DMS153 (cell line): ENCODE data around the gene PYCR2.
"Not testable (repeated sequence)": the region's sequence is repeated elsewhere in the genome, so short reads cannot be mapped to it uniquely, and the experiment has no call there.

ENCODE experiments used
- DNase-seq: peaks from one replicate; lab custom pipeline; 2025; lab: John Stamatoyannopoulos, UW

PYCR2 gene

DNA sequence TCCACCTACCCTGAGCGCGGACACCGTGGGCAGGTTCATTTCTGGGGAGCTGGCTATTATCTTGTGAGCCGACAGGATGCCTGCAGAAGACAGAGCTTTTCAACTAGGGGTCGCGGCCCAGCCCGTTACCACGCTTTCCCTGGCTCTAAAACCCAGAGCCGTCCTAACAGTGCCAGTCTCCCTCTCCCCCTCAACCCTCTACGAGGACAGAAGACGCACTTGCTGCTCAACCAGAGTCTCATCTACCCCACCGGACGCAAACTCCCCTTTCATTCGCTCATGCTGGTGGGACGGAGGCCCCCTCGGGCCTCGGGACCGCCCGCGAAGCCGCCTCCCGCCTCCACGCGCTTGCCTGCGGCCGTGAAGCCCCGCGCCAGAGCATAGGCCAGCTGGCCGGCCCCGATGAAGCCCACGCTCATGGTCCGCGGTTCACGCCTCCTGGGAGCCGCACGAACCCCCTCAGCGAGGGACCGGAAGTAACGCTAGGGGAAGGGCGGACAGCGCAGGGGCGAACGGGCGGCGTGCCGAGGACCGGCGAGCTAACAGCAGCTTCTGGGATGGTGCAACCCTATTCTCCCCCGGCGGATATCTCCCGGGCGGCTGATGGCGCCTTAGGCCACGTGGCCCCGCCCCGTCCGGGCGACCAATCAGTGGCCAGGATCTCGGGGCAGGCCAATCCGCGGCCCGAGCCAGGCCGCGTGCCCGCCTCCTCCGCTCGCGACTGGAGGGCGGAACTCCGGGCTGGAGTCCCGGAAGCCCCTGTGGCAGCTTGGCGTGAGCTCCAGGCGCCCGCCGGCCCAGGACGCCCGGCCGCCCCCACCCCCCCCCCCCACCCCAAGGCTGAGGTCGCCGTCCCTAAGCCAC lies at the start of gene PYCR2:
Gene PYCR2, minus strand, starts transcription at position 559 of the 864 bp plus-strand sequence. Its CDS starts 140 bp downstream, at position 419.
- peak; percentile 98 for DNase-seq

DNA sequence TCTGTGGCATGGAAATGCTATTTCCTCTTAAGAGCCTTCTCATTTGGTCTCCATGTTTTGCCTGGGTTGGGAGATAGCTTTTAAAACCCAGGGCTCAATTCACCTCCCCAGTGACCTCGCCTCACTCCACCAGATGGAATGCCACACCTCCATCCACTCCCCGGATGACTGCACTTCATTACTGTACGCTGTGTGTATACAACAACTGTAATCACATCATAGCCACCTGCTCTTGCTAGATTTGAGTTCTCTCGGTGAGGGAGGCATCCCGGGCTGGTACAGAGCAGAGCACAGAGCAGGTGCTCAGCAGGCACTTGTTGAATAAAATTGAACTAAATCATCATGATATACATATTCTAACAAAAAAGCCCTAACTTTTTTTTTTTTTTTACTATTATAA lies 49.1 kb upstream of the PYCR2 start:
- DNase-seq: peak; percentile 84

DNA sequence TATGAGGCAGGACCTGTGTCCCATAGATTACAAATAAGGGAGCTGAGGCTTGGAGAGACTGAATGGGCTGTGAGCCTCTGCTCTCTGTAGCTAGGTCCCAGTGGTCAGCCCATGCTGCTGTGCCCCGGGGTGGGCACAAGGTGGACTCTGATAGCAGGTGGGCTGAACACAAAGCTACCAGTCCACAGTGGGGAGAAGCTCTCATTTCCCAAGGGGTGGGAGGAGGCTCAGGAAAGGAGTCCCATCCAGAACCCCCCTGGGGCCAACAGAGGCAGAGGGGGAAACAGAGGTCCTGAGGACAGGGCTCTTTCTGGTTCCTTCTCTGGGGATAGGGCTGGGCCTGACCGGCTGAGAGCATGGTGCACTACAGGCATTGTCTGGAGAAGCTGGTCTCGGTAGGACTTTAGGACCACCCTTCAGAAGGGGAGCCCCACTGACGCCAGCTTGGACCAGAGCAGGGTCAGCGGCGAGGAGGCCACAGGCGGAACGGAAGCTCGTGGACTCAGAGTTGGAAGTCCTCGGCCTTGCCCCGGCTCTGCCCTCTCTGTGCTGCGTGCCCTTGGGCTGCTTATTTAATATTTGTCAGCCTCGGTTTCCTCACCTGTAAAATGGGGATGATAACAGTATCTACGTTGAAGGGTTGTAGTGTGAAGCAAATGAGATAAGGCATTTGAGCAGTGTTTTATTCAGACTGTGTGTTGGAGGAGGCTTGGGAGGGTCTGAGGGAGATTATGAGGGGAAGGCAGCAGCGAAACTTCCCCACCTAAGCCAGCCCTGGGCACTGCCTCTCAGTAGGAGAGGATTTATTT lies 48.5 kb upstream of the PYCR2 start:
- DNase-seq: no peak

DNA sequence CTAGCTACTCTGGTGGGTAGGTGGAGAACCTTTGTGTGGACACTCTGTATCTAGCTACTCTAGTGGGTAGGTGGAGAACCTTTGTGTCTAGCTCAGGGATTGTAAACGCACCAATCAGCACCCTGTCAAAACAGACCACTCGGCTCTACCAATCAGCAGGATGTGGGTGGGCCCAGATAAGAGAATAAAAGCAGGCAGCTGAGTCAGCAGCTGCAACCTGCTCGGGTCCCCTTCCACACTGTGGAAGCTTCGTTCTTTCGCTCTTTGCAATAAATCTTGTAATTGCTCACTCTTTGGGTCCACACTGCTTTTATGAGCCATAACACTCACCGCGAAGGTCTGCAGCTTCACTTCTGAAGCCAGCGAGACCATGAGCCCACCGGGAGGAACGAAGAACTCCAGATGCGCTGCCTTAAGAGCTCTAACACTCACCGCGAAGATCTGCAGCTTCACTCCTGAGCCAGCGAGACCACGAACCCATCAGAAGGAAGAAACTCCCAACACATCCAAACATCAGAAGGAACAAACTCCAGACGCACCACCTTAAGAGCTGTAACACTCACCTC lies 46.6 kb upstream of the PYCR2 start:
- DNase-seq: not testable (repeated sequence)

DNA sequence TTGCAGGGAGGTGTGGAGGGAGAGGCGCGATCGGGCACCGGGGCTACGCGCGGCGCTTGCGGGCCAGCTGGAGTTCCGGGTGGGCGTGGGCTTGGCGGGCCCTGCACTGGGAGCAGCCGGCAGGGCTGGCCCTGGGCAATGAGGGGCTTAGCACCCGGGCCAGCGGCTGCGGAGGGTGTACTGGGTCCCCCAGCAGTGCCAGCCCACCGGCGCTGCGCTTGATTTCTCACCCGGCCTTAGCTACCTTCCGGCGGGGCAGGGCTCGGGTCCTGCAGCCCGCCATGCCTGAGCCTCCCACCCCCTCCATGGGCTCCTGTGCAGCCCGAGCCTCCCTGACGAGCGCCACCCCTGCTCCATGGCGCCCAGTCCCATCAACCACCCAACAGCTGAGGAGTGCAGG lies 45.7 kb upstream of the PYCR2 start:
- not testable (repeated sequence) for DNase-seq

DNA sequence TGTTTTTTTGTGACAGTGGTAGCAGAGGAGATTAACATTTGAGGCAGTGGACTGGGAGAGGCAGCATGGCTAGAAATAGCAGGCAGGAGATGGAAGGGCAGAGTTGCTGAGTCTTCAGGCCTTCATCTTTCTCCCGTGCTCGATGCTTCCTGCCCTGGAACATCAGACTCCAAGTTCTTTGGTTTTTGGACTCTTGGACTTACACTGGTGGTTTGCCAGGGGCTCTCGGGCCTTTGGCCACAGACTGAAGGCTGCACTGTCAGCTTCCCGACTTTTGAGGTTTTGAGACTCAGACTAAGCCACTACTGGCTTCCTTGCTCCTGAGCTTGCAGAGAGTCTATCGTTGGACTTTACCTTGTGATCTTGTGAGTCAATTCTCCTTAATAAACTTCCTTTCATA lies 41.2 kb upstream of the PYCR2 start:
- no peak for DNase-seq

DNA sequence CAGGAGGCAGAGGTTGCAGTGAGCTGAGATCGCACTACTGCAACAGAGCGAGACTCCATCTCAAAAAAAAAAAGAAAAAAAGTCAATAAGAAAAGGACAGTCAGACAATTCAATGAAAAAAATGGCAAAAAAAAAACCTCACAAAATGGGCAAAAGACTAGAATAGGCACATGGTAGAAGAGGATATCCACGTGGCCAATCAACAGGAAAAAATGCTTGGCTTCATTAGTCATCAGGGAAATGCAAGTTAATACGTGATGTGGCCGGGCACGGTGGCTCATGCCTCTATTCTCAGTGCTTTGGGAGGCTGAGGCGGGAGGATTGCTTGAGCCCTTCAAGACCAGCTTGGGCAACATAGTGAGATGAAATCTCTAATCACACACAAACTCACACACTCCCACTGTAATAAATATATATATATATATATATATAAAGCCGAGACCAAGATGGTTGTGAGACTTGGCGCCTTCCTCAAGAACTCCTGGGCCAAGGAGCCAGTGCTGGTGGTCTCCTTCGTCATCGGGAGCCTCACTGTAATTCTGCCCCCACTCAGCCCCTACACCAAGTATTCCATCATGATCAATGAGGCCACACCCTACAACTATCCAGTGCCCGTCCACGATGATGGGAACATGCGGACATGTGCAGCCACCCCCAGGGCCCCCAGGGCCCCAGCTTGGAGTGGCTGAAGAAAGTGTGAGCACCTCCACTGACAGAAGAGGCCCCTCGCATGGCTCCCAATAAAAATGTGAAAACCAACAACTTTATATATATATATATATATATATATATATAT lies 39.9 kb upstream of the PYCR2 start:
- no peak for DNase-seq

DNA sequence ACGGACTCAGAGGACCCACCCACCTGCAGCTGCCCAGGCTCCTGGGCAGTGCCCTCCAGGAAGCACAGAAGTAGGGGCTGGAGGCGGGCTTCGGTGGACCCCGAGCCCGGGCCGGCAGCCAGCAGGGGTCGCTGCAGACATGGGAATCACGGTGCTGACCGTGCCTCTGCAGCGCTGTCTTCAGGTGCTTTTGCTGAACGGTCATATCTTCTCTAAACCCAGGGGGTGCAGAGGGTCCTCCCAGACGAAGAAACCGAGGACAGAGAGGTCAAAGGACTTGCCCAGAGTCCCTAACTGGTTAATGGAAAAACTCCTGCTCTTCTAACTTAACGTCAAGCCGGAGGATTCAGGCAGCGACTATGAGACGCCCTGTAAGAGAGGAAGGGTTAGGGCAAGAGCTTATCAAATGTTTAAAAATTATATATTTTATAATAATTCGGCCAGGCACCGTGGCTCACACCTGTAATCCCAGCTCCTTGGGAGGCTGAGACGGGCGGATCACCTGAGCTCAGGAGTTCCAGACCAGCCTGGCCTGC lies 38.5 kb upstream of the PYCR2 start:
- no peak for DNase-seq

DNA sequence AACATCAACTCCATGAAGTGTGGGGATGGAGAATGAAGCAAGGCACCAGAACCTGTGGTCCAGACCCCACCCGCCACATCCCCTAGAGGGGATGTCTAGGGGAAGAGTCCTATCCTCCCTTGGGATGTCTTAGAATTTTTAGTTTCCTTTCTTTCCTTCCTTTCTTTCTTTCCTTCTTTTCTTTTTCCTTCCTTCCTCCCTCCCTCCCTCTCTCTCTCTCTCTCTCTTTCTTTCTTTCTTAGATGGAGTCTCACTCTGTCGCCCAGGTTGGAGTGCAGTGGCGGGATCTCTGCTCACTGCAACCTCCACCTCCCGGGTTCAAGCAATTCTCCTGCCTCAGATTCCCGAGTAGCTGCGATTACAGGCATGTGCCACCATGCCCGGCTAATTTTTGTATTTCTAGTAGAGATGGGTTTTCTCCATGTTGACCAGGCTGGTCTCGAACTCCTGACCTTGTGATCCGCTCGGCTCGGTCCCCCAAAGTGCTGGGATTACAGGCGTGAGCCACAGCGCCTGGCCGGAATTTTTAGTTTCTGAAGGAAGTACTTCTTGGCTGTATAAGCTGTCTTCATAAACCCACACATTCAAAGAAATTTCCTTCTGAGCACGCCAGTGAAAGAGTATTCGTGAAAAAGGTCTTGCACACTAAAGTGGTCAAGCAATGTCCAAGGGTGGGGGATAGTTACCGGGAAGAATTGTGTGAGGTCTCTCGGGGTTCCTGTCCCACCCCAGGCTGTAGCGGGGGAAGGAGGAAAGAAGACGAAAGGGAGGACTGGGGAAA lies 37.8 kb upstream of the PYCR2 start:
- no peak for DNase-seq

DNA sequence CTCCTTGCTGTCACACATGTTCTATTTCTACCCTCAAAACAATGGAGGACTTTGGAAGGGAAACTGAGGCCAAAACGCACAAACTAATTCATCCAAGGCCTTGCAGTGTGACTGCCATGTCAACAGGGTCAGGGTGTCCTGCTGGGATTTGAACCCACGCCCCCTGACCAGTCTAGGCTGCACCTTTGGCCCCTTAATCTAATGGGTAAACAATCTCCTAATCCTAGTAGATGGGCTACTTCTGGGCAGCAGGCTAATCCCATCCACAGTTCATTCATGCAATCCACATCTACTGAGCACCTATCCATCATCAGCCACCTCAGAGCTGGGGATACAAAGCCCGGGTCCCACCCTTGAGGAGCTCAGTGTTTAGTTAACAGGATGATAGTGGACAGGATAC lies 34.0 kb upstream of the PYCR2 start:
- no peak for DNase-seq

DNA sequence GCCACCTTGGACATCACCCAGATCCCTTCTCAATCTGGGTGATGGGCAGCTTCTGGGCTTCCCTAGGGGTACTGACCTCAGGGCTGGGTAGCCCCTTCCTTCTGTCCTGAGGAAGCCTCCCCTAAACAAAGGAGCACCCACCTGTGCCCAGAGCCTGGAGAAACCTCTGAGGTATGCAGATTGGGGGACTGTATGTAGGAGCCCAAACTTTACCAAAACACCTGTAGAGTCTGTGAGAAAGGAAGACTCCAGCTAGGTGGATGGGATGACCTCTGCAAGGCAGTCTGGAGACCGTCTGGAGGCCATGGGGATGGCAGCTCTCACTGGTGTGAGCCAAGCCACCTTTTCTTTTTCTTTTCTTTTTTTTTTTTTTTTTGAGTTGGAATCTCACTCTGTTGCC lies 30.7 kb upstream of the PYCR2 start:
- DNase-seq: no peak

DNA sequence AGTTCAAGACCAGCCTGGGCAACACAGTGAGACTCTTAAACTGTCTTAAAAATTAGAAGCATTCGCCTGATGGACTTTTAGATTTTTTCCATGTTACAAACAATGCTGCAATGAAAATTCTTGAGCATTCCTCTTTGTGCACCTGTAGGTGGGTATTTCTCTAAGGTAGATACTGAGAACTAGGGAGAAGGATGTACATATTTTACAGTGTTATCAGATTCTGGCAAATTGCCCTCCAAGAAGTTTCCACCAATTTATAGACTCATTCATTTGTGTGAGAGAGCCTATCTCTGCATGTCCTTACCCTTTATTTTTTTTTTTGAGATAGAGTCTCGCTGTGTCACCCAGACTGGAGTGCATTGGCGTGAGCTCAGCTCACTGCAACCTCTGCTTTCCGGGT lies 29.3 kb upstream of the PYCR2 start:
- DNase-seq: no peak

DNA sequence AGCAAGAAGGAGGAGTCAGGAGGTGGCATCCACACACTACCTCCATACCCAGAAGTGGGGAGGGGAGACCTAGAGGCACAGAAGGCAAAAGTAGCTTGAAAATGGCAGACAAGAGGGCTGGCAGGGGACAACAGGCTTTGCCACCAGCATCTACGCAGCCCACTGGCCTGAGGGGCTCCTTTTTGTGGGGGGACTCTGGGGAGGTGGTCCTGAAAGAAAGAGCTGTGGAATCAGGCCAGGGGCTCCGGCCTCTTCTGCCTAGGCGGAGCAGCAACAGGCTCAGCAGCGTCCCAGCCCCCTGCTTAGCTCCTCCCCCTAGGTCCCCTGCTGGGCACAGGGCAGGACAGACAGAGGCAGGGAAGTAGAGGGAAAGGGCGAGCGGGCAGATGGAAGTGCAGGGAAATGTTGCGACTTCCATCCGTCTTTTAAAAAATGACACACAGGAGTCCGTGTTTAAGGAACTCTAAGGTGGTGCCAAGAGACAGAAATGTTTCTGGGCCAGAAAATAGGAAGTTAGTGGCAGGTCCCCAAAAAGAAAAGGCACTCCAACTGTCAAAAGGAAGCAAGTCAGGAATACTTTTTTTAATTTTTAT lies 27.0 kb upstream of the PYCR2 start:
- DNase-seq: no peak

DNA sequence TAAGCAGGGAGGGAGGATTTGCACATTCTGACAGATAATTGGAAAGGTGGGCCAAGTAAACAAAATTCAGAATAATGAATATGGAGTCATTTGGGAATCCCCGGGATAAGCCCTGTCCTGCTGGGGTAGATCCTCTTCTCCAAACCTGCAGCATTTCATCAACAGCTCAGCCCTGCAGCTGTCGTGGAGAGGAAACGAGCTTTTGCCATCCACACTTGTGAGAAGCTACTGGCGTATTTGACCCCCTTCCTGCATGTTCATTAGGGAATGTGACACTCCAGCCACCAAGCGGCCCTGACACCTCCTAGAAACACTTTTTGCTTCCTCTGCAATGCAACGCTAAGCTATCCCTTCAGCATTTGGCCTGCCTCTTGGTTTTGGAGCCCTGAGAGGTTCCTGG lies 25.0 kb upstream of the PYCR2 start:
- DNase-seq: no peak

DNA sequence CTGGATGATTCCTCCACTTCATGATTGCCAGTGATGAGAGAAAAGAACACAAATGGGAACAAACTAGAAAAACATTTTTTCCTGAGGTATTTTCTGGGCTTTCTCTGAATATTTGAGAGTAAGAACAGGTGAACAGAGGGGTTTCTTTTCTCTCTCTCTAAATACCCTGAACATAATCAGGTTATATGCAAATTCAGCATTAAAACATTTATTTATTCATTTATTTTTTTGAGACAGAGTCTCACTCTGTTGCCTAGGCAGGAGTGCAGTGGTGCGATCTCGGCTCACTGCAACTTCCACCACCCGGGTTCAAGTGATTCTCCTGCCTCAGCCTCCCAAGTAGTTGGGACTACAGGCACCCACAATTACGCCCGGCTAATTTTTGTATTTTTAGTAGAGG lies 22.8 kb upstream of the PYCR2 start:
- no peak for DNase-seq

DNA sequence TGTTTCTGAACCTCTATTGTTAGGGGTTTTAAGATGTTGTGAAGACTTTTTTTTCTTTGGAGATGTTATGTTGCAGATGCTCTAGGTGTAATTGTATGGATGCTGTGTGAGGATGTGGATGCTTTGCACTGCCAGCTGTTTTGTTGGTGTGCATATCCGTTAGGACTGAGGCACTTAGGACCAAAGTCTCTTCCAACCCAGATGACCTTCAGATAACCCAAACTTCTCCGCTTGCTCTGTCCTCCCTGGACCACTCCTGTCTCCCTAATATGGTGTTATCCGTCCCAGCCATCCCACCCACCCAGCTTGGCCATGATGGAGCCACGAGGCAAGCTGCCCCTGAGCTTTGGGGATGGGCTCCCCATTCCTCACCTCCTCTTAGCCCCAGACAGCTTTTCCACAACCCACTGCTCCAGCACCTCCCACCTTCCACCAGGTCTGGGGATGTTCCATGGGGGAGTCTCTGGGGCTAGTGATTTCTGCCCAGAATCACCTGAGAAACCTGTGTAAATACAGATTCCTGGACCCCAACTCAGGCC lies 22.1 kb upstream of the PYCR2 start:
- DNase-seq: no peak

DNA sequence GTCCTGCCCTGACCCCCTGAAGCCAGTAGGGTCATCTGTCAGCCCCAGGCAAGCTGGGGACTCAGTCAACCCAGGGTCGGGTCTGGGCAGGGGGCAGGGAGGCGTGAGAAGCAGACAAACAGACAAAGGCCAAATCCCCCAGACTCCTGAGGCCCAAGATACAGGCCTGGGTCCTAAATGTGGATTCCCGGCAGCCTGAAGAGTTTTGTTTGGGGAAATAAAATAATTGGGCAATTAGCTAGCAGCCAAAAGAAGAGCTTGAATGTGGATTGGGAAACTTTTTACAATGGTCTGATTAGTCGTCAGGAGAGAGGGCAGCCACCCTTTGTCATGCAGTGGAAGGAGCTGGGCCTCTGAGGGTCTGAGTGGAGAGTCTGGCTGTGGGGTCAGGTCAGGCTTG lies 21.5 kb upstream of the PYCR2 start:
- DNase-seq: no peak

DNA sequence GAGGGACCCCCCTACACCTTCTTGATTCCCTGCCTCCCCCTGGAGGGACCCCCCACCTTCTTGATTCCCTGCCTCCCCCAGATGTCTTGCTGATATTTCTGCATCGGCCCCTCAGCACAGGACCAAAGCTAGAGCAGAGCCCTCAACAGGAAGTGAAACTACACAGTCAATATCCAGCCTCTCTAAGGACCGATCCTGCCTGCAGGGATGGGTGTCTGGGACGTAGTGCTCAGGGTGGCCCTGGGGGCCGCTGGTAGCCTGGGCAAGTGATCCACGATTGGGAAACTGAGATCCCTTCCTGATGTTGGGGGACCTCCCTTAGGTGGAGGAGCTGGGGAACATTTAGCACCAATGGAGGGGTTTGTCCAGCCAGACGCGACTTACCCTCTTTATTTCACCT lies 20.9 kb upstream of the PYCR2 start:
- no peak for DNase-seq

DNA sequence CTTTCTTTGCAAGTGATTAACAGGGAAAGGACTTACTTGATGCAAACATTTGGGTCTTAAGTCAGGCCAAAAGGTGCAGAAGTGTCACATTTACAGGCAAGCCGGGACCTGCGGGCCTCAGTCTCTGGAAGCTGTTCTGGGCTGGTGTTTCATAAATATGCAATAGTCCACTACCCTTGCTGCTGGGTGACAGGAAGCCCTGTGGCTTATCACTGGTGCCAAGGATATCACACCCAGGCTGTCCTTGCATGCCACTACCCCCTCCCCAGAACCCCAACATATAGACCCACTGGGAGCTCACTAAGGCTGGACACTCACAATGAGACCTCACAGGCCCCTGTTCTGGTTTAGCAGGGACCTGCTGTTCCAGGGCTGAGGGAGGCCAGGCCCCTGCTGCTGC lies 20.3 kb upstream of the PYCR2 start:
- no peak for DNase-seq

DNA sequence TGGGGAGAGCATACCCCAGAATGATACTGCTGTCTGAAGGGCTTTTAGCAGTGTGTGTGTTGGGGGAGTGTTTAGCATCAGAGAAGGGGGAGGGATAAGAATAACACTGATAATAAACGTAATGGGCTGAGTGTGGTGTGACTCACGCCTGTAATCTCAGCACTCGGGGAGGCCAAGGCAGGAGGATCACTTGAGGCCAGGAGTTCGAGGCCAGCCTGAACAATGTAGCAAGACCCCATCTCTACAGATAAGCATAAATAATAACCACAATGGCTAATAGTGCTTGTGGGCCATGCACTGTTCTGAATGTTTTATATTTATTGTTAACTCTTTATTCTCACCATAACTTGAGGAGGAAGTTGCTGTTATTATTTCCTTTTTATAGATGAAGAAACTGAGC lies 19.5 kb upstream of the PYCR2 start:
- no peak for DNase-seq
